GM18502 (cell line): Measurements from ENCODE around the gene VDAC2.

Source experiments
- ATAC-seq: cut with Tn5 transposase; IDR thresholded peaks from one replicate; pipeline ENCODE4 v1.9.1; 2021; ENCODE audit warnings: mild to moderate bottlenecking; ENCODE audit not compliant: unreplicated experiment, poor library complexity

Gene VDAC2

GRCh38 chr10:75245354-75246250 is 35.0 kb downstream of the VDAC2 start:
- ATAC-seq = no peak

GRCh38 chr10:75246506-75246905 is 35.9 kb downstream of the VDAC2 start:
- ATAC-seq = no peak

- ATAC-seq = no peak
These were observed 37.2 kb downstream of the VDAC2 start for GRCh38 chr10:75247797-75248196.

- no peak for ATAC-seq
These were observed 40.3 kb downstream of the VDAC2 start for GRCh38 chr10:75250934-75251333.

- no peak for ATAC-seq
These were observed 43.0 kb downstream of the VDAC2 start for GRCh38 chr10:75253281-75254220.

GRCh38 chr10:75254739-75255138 is 44.1 kb downstream of the VDAC2 start:
- ATAC-seq = no peak

- no peak for ATAC-seq
These were observed 50.4 kb downstream of the VDAC2 start for GRCh38 chr10:75260990-75261389.

- no peak for ATAC-seq
These were observed 51.5 kb downstream of the VDAC2 start for GRCh38 chr10:75261813-75262705.

GRCh38 chr10:75263806-75264205 is 53.2 kb downstream of the VDAC2 start:
- ATAC-seq = no peak

- no peak for ATAC-seq
These were observed 55.3 kb downstream of the VDAC2 start for GRCh38 chr10:75265856-75266255.

- ATAC-seq = no peak
These were observed 56.3 kb downstream of the VDAC2 start for GRCh38 chr10:75266945-75267344.

GRCh38 chr10:75269605-75270004 is 59.0 kb downstream of the VDAC2 start:
- no peak for ATAC-seq

GRCh38 chr10:75272094-75272493 is 61.5 kb downstream of the VDAC2 start:
- no peak for ATAC-seq

GRCh38 chr10:75272896-75273295 is 62.3 kb downstream of the VDAC2 start:
- no peak for ATAC-seq

GRCh38 chr10:75276069-75276872 is 65.7 kb downstream of the VDAC2 start:
- ATAC-seq = no peak

GRCh38 chr10:75280236-75280635 is 69.6 kb downstream of the VDAC2 start:
- no peak for ATAC-seq
